ENCODE results near the gene MARCHF10. TPM values are rescaled to one million over a fixed set of nuclear protein-coding genes. Genes with fewer than 3 reads are reported as not detected.

The MARCHF10 gene
- total and polyA plus RNA-seq, 9 of the 15 experiments (the other 6 are each of a cell fraction or from before 2014, with no cell fraction given): not detected

GRCh38 chr17:62778990-62779681 is 29.0 kb downstream of the MARCHF10 start (continued):
- TF ChIP-seq CTCFL (IDR thresholded peaks at IDR 0.05; ENCODE audit: borderline replicate concordance, insufficient read depth, low read depth, low read length, poor library complexity, severe bottlenecking): no peak

GRCh38 chr17:62775876-62776275 is 32.2 kb downstream of the MARCHF10 start:
- CTCF ChIA-PET (ENCODE audit: low intra/inter-chr PET ratio): no interaction called here
- H3K9me3 ChIP-seq (replicated peaks; ENCODE audit: control insufficient read depth, insufficient read depth, low read depth, low read length): no peaks in the 10 kb centered on the region
- in situ Hi-C loops (cut with MboI) (no loop called here), intact Hi-C loops (cut with micrococcal nuclease) (no loop called here)
- H3K27me3 ChIP-seq (ENCODE audit: control insufficient read depth in 2 of 2, insufficient read depth in 2 of 2, low read length in 2 of 2): peaks cover 31 to 49% of the 10 kb centered on the region in 2 experiments; a peak in 4 of 5 replicates
- TF ChIP-seq LEF1 (IDR thresholded peaks at IDR 0.05): no peak
- TF ChIP-seq EP400 (IDR thresholded peaks at IDR 0.05): no peak
- TF ChIP-seq HDAC8 (tag; IDR thresholded peaks at IDR 0.05): no peak
- TF ChIP-seq ZBTB8A (IDR thresholded peaks at IDR 0.05; ENCODE audit: partially characterized antibody): no peak
- FAIRE-seq (no peak), DNase-seq (ENCODE audit: extremely low read depth in 1 of 4, low spot score in 3 of 4) (no peak), ATAC-seq (no peak)
- no TSS peak for BruUV-seq (replicated peaks)
- H3K9ac ChIP-seq (ENCODE audit: insufficient read depth in 1 of 2, low read depth in 2 of 2, low read length in 2 of 2): no peak overlapping the region
- H3K36me3 ChIP-seq (ENCODE audit: control insufficient read depth, insufficient read depth, low read length): no peaks in the 10 kb centered on the region
- H3K79me2 ChIP-seq (ENCODE audit: control insufficient read depth, insufficient read depth, low read length): no peaks in the 10 kb centered on the region
- H3K4me3 ChIP-seq: no peak overlapping the region
- POLR2A ChIA-PET: no interaction called here
- H3K4me1 ChIP-seq (replicated peaks in 1 of 2; ENCODE audit: control insufficient read depth in 2 of 2, insufficient read depth in 2 of 2, low read length in 2 of 2): peaks cover 0 to 4% of the 10 kb centered on the region in 2 experiments; a peak in 1 of 5 replicates
- no peaks in the 10 kb centered on the region; the same call in 1 of the 2 replicates for H4K20me1 ChIP-seq (replicated peaks; ENCODE audit: control insufficient read depth, insufficient read depth, low read length)
- H2AFZ ChIP-seq (ENCODE audit: low read depth, low read length): no peak overlapping the region
- no peak overlapping the region for H3K4me2 ChIP-seq (ENCODE audit: insufficient read depth, low read length)
- 2% methylated on average over 4 of the region's 4 CpGs for WGBS (ENCODE audit: insufficient coverage, low coverage, missing lambda C conversion rate)
- no peak overlapping the region for H3K27ac ChIP-seq (ENCODE audit: extremely low read depth, low read depth, low read length)
- no peaks in the 10 kb centered on the region for H3K9me1 ChIP-seq (ENCODE audit: control insufficient read depth, insufficient read depth, low read length)

Data from K562 (cell line).